ENCODE measurements around the gene SNX18.

Gene SNX18

DNA sequence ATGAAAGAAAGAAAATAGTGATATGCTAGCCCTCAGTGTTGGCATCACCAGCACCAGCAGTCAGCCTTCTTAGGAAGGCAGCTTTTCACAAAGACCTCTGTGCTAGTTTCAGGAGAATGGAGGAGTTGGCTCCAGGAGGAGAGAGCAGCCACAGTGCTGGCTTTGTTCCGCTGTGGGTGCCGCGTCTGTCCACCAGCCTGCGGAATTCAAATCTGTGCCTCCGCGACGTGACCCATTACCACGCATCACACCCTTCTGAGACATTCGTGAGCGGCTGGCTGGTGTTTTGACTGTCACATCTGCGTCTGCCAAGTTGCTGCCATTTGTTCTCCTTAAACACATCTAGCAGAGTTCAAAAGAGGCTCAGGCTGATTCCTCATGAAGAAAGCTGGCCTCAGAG, 34.4 kb downstream of the SNX18 start:
- Histone ChIP-seq H3K36me3 (ENCODE audit: low read depth) (no peaks in the 10 kb centered on the region), H3K9me3 (ENCODE audit: severe bottlenecking) (no peaks in the 10 kb centered on the region), H3K27me3 (ENCODE audit: insufficient read depth, poor library complexity, severe bottlenecking) (no peaks in the 10 kb centered on the region), H3K4me3 (ENCODE audit: severe bottlenecking) (no peak overlapping the region), H3K4me1 (ENCODE audit: insufficient read depth, poor library complexity, severe bottlenecking) (no peaks in the 10 kb centered on the region), H3K27ac (ENCODE audit: poor library complexity, severe bottlenecking) (no peak overlapping the region)
- DNase-seq (ENCODE audit: low spot score) (no peak), ATAC-seq (ENCODE audit: low read depth) (no peak)
- TF ChIP-seq, protein P1, sequence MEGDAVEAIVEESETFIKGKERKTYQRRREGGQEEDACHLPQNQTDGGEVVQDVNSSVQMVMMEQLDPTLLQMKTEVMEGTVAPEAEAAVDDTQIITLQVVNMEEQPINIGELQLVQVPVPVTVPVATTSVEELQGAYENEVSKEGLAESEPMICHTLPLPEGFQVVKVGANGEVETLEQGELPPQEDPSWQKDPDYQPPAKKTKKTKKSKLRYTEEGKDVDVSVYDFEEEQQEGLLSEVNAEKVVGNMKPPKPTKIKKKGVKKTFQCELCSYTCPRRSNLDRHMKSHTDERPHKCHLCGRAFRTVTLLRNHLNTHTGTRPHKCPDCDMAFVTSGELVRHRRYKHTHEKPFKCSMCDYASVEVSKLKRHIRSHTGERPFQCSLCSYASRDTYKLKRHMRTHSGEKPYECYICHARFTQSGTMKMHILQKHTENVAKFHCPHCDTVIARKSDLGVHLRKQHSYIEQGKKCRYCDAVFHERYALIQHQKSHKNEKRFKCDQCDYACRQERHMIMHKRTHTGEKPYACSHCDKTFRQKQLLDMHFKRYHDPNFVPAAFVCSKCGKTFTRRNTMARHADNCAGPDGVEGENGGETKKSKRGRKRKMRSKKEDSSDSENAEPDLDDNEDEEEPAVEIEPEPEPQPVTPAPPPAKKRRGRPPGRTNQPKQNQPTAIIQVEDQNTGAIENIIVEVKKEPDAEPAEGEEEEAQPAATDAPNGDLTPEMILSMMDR (IDR thresholded peaks at IDR 0.05; ENCODE audit: poor library complexity, severe bottlenecking), result no peak

DNA sequence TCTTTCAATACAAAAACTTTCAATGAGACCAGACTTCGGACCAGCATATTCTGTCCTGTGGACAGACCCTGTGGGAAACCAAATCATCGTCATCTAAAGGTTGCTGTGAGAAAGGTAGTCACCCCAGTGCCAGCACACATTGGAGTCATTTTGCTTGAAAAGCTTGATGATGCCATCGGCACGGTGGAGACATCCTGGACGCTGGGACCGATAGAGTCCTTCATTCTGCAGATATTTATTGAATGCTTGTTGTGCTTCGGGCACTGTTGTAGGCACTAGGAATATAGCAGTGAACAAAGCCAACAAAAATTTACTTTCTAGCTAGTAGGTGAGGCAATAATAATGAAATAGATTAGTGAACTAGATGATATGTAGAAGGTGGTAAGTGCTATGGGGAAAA, 34.9 kb downstream of the SNX18 start:
- ATAC-seq (ENCODE audit: low read depth) (no peak), DNase-seq (ENCODE audit: low spot score) (no peak)
- H3K9me3 ChIP-seq (ENCODE audit: severe bottlenecking), result no peaks in the 10 kb centered on the region

DNA sequence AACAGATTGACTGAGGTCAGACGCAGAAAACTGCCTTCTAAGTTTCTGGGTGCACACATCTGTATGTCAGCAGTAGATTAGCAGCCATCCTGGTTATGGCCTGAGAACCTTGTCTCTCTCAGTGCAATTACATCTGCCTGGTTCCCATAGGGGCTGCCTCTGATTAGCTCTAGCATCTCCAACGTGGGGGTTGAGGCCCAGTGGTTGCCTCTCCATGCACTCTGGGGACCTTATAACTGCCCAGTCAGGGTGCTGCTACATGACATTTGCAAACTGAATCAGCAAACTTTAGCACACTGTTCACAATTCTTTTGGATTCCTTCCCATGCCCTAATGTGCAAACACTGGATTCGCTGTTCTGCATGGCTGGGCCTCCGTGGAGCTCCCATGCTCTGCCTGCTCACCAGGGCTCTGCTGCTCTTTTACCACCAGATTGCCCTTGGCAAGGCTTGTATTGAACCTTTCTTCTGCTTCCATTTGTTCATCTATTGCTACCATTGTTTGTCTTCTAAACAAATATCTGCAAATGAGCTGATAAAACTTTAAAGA, 36.2 kb downstream of the SNX18 start:
- Histone ChIP-seq H3K4me1 (ENCODE audit: insufficient read depth, poor library complexity, severe bottlenecking) (peaks cover 2% of the 10 kb centered on the region), H3K4me3 (ENCODE audit: severe bottlenecking) (no peak overlapping the region), H3K9me3 (ENCODE audit: severe bottlenecking) (no peaks in the 10 kb centered on the region), H3K36me3 (ENCODE audit: low read depth) (no peaks in the 10 kb centered on the region), H3K27ac (ENCODE audit: poor library complexity, severe bottlenecking) (no peak overlapping the region), H3K27me3 (ENCODE audit: insufficient read depth, poor library complexity, severe bottlenecking) (no peaks in the 10 kb centered on the region)
- ATAC-seq (ENCODE audit: low read depth), result no peak
- no peak for DNase-seq (ENCODE audit: low spot score)
- TF ChIP-seq, protein P1 (IDR thresholded peaks at IDR 0.05; ENCODE audit: poor library complexity, severe bottlenecking), result no peak

More for the DNA sequence above, 34.9 kb downstream of the SNX18 start:
- Histone ChIP-seq H3K27ac (ENCODE audit: poor library complexity, severe bottlenecking) (no peak overlapping the region), H3K4me1 (ENCODE audit: insufficient read depth, poor library complexity, severe bottlenecking) (no peaks in the 10 kb centered on the region), H3K4me3 (ENCODE audit: severe bottlenecking) (no peak overlapping the region), H3K27me3 (ENCODE audit: insufficient read depth, poor library complexity, severe bottlenecking) (no peaks in the 10 kb centered on the region), H3K36me3 (ENCODE audit: low read depth) (no peaks in the 10 kb centered on the region)
- TF ChIP-seq, protein P1 (IDR thresholded peaks at IDR 0.05; ENCODE audit: poor library complexity, severe bottlenecking), result no peak

DNA sequence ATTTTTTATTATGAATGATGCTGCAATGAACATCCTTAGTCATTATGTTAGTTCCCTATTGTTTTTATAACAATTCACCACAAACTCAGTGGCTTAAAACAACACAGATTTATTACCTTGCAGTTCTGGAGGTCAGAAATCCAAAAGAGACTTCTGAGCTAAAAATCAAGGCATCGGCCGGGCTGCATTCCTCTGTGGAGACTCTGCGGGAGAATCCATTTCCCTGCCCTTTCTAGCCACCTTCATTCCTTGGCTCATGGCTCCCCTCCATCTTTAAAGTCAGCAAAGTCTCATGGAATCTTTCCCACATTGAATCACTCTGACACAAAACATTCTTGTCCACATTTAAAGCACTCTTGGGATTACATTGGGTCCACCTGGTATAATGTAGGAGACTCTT, 38.6 kb downstream of the SNX18 start:
- H3K4me3 ChIP-seq (ENCODE audit: severe bottlenecking), result no peak overlapping the region
- H3K9me3 ChIP-seq (ENCODE audit: severe bottlenecking), result no peaks in the 10 kb centered on the region
- ATAC-seq (ENCODE audit: low read depth) (no peak), DNase-seq (ENCODE audit: low spot score) (no peak)
- H3K4me1 ChIP-seq (ENCODE audit: insufficient read depth, poor library complexity, severe bottlenecking), result peaks cover 2% of the 10 kb centered on the region
- no peak overlapping the region for H3K27ac ChIP-seq (ENCODE audit: poor library complexity, severe bottlenecking)
- H3K36me3 ChIP-seq (ENCODE audit: low read depth), result no peaks in the 10 kb centered on the region
- TF ChIP-seq, protein P1 (IDR thresholded peaks at IDR 0.05; ENCODE audit: poor library complexity, severe bottlenecking), result no peak
- H3K27me3 ChIP-seq (ENCODE audit: insufficient read depth, poor library complexity, severe bottlenecking), result no peaks in the 10 kb centered on the region

DNA sequence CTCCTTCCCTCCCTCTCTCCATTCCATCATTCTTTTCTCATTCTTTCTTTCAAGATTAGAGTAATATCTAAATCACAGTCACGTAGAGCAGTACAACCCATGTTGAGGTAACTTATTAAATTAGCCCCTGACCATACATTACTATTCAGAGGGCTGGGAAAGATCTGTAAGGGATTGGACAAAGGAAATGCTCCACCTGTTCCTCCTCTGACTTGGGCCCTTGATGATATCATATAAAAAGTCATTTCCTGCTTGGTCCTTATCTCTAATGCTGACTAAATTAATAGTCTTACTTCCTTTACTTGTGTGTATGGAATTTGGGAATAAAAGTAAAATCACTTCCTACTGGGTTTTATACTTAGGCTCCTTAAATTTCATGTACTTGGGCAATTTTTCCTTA, 40.8 kb downstream of the SNX18 start:
- DNase-seq (ENCODE audit: low spot score) (no peak), ATAC-seq (ENCODE audit: low read depth) (no peak)
- TF ChIP-seq, protein P1 (IDR thresholded peaks at IDR 0.05; ENCODE audit: poor library complexity, severe bottlenecking), result no peak

More for the DNA sequence above, 40.8 kb downstream of the SNX18 start:
- no peak overlapping the region for H3K4me3 ChIP-seq (ENCODE audit: severe bottlenecking)
- no peak overlapping the region for H3K27ac ChIP-seq (ENCODE audit: poor library complexity, severe bottlenecking)
- H3K36me3 ChIP-seq (ENCODE audit: low read depth), result no peaks in the 10 kb centered on the region
- H3K4me1 ChIP-seq (ENCODE audit: insufficient read depth, poor library complexity, severe bottlenecking), result peaks cover 2% of the 10 kb centered on the region
- H3K27me3 ChIP-seq (ENCODE audit: insufficient read depth, poor library complexity, severe bottlenecking), result no peaks in the 10 kb centered on the region
- H3K9me3 ChIP-seq (ENCODE audit: severe bottlenecking), result no peaks in the 10 kb centered on the region

Data from RWPE2 (cell line).